ENCODE data around the gene ZFHX3. TPM values are rescaled to one million over a fixed set of nuclear protein-coding genes. Genes with fewer than 3 reads are reported as not detected.
A peak's percentile ranks its signal among the peaks of the same experiment; 100 is the strongest.

ZFHX3 gene
- total and polyA plus RNA-seq, 4 donors, result 1.5 to 5.9 (median 3.0) TPM

DNA sequence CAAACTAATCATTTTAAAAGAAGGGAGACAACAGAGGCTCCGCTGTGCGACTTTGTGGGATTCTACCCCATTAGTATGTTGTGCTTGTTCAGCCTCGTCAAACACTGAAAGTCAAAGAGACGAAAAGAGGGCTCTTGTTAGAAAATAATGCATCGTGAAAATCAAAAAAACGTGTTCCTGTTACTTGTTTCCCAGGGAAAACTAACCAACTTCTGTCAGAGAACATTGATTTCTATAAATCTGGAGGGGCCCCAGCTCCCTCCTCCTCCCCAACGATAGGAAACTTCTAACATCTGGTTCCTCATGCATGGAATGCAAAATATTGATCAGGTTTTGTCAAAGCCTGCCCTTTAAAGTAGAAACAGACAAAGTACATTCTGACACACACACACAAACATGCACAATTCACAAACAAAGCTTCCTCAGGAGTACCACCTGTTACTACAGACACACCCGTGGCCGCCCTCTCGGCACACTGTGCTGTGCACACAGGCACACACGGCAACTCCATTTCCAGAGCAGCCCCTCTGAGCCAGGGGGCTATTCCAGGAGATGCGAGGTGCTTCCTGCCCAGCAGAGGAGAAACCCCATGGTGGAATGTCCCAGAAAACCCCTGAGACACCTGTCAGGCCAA, 151.3 kb downstream of the ZFHX3 start:
- WGBS, result 73% methylated on average over 12 of the region's 12 CpGs
- Histone ChIP-seq H3K4me3 (ENCODE audit: low read depth in 1 of 3, low read length in 3 of 3) (no peak overlapping the region), H3K27ac (ENCODE audit: low read depth in 1 of 2, low read length in 2 of 2) (no peak overlapping the region), H3K9ac (ENCODE audit: low read depth in 1 of 2, low read length in 2 of 2) (no peak overlapping the region), H3K36me3 (ENCODE audit: control insufficient read depth in 4 of 4, insufficient read depth in 3 of 4, low read depth in 1 of 4, low read length in 3 of 4) (no peaks in the 10 kb centered on the region), H3K4me1 (ENCODE audit: control insufficient read depth in 4 of 4, insufficient read depth in 4 of 4, low read length in 3 of 4) (peaks cover 0 to 2% (median 0%) of the 10 kb centered on the region in 4 donors), H3K27me3 (ENCODE audit: control insufficient read depth in 4 of 4, insufficient read depth in 4 of 4, low read length in 3 of 4) (no peaks in the 10 kb centered on the region), H3K9me3 (ENCODE audit: control insufficient read depth in 4 of 4, low read length in 3 of 4) (no peaks in the 10 kb centered on the region)
- TF ChIP-seq, protein P1, sequence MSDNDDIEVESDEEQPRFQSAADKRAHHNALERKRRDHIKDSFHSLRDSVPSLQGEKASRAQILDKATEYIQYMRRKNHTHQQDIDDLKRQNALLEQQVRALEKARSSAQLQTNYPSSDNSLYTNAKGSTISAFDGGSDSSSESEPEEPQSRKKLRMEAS (IDR thresholded peaks at IDR 0.05), result no peak
- no peak for TF ChIP-seq FOXA2 (IDR thresholded peaks at IDR 0.05)
- no peak for TF ChIP-seq JUND (IDR thresholded peaks at IDR 0.05)
- TF ChIP-seq, protein P2, sequence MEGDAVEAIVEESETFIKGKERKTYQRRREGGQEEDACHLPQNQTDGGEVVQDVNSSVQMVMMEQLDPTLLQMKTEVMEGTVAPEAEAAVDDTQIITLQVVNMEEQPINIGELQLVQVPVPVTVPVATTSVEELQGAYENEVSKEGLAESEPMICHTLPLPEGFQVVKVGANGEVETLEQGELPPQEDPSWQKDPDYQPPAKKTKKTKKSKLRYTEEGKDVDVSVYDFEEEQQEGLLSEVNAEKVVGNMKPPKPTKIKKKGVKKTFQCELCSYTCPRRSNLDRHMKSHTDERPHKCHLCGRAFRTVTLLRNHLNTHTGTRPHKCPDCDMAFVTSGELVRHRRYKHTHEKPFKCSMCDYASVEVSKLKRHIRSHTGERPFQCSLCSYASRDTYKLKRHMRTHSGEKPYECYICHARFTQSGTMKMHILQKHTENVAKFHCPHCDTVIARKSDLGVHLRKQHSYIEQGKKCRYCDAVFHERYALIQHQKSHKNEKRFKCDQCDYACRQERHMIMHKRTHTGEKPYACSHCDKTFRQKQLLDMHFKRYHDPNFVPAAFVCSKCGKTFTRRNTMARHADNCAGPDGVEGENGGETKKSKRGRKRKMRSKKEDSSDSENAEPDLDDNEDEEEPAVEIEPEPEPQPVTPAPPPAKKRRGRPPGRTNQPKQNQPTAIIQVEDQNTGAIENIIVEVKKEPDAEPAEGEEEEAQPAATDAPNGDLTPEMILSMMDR (IDR thresholded peaks at IDR 0.05; ENCODE audit: low read depth, low read length, missing input control), result no peak
- TF ChIP-seq, protein P3, sequence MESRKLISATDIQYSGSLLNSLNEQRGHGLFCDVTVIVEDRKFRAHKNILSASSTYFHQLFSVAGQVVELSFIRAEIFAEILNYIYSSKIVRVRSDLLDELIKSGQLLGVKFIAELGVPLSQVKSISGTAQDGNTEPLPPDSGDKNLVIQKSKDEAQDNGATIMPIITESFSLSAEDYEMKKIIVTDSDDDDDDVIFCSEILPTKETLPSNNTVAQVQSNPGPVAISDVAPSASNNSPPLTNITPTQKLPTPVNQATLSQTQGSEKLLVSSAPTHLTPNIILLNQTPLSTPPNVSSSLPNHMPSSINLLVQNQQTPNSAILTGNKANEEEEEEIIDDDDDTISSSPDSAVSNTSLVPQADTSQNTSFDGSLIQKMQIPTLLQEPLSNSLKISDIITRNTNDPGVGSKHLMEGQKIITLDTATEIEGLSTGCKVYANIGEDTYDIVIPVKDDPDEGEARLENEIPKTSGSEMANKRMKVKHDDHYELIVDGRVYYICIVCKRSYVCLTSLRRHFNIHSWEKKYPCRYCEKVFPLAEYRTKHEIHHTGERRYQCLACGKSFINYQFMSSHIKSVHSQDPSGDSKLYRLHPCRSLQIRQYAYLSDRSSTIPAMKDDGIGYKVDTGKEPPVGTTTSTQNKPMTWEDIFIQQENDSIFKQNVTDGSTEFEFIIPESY (IDR thresholded peaks at IDR 0.05), result no peak
- TF ChIP-seq RAD21 (IDR thresholded peaks at IDR 0.05), result no peak
- TF ChIP-seq YY1 (IDR thresholded peaks at IDR 0.05), result no peak
- TF ChIP-seq, protein P4, sequence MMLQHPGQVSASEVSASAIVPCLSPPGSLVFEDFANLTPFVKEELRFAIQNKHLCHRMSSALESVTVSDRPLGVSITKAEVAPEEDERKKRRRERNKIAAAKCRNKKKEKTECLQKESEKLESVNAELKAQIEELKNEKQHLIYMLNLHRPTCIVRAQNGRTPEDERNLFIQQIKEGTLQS (IDR thresholded peaks at IDR 0.05), result no peak
- TF ChIP-seq FOXA1 (IDR thresholded peaks at IDR 0.05), result no peak
- TF ChIP-seq REST (IDR thresholded peaks at IDR 0.05), result no peak
- no peak for TF ChIP-seq NR2F2 (IDR thresholded peaks at IDR 0.05)
- TF ChIP-seq GABPA (IDR thresholded peaks at IDR 0.05 in 1 of 2, conservative IDR thresholded peaks at IDR 0.05 in 1 of 2), result no peak
- no peak for TF ChIP-seq RXRA (IDR thresholded peaks at IDR 0.05)
- no peak for DNase-seq (ENCODE audit: low spot score)

DNA sequence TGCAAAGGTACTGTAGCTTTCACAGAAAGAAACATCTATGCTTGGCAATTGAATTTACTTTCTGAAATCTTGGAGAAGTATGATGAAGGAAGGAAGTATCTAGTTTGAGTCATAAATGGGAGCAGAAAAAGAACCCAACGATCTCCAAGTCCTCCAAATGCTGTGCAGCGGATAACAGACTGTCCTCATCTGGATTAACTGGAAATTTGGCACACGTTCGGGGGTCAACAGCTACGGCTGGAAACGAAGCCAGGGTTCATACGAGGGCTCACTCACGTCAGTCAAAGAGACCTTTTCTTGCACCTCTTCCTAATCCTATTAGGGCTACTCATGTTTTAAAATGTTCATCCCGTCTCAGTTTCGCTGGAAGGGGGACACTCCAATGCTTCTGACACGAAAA, 152.0 kb downstream of the ZFHX3 start:
- Histone ChIP-seq H3K27me3 (ENCODE audit: control insufficient read depth in 4 of 4, insufficient read depth in 4 of 4, low read length in 3 of 4) (no peaks in the 10 kb centered on the region), H3K9ac (ENCODE audit: low read depth in 1 of 2, low read length in 2 of 2) (no peak overlapping the region), H3K4me1 (ENCODE audit: control insufficient read depth in 4 of 4, insufficient read depth in 4 of 4, low read length in 3 of 4) (peaks cover 0 to 6% (median under 1%) of the 10 kb centered on the region in 4 donors), H3K9me3 (ENCODE audit: control insufficient read depth in 4 of 4, low read length in 3 of 4) (no peaks in the 10 kb centered on the region), H3K27ac (ENCODE audit: low read depth in 1 of 2, low read length in 2 of 2) (no peak overlapping the region), H3K4me3 (ENCODE audit: low read depth in 1 of 3, low read length in 3 of 3) (no peak overlapping the region), H3K36me3 (ENCODE audit: control insufficient read depth in 4 of 4, insufficient read depth in 3 of 4, low read depth in 1 of 4, low read length in 3 of 4) (no peaks in the 10 kb centered on the region)
- TF ChIP-seq, protein P2 (IDR thresholded peaks at IDR 0.05; ENCODE audit: low read depth, low read length, missing input control), result no peak
- peak; percentile 51 for TF ChIP-seq NR2F2 (IDR thresholded peaks at IDR 0.05)
- no peak for TF ChIP-seq TAF1 (conservative IDR thresholded peaks at IDR 0.05)
- WGBS, result 87% methylated on average over 11 of the region's 11 CpGs
- no peak for DNase-seq (ENCODE audit: low spot score)

Measured in liver (tissue), 9 donors.